HepG2 (cell line): ENCODE data around the gene PCDHGB2. TPM values are rescaled to one million over a fixed set of nuclear protein-coding genes. Genes with fewer than 3 reads are reported as not detected.

Source experiments
- ATAC-seq: fragments of 200-7000 bp; cut with Tn5 transposase; 3 replicates; pipeline ENCODE4 v1.9.1; 2020; ENCODE audit warnings: mild to moderate bottlenecking, moderate library complexity
- BruUV-seq: library from RNA; stranded (reverse); fragments of 400-500 nt; replicated peaks from 2 replicates; lab custom pipeline; 2021; lab: Mats Ljungman, UMichigan
- CTCF ChIA-PET: fragments of 300-600 bp; formaldehyde crosslinking; extraction: SDS; loops from one replicate; lab custom pipeline; 2021; ENCODE audit warnings: low total read pairs, inconsistent platforms, low intra/inter-chr PET ratio; lab: Yijun Ruan, JAX
- POLR2A ChIA-PET: fragments of 350-600 bp; sonication (Branson Sonifier 250); formaldehyde crosslinking; loops from one replicate; lab custom pipeline; 2020; ENCODE audit warnings: antibody characterized with exemption, inconsistent platforms; lab: Yijun Ruan, JAX
- DNase-seq: peaks from one replicate; pipeline ENCODE4 v3.0.0-alpha.2; 2015; ENCODE audit warnings: low spot score
- FAIRE-seq: peaks from 3 replicates; lab custom pipeline; 2011; peaks lifted over from hg19 to GRCh38; lab: Jason Lieb, UNC
- H2AFZ ChIP-seq: one replicate; pipeline ENCODE4 v1.6.1; 2011; ENCODE audit warnings: low read length, inconsistent platforms
- H3K27ac ChIP-seq: fragments of 300-600 bp; 3 replicates; pipeline ENCODE4 v1.8.0; 2011; ENCODE audit warnings: mixed run types, mild to moderate bottlenecking, mixed read lengths, low read length, inconsistent platforms; ENCODE audit not compliant: insufficient read depth; ENCODE audit errors: extremely low read length
- H3K27me3 ChIP-seq, 2 experiments: fragments of 200-600 bp in 1 of 2; 2 replicates in 1 of 2; 3 replicates in 1 of 2; pipeline versions ENCODE4 v1.6.0 to v1.8.0; 2011; ENCODE audit warnings: low read length in 2 of 2, mild to moderate bottlenecking in 2 of 2, moderate library complexity in 2 of 2, inconsistent platforms in 1 of 2; ENCODE audit not compliant: insufficient read depth in 2 of 2, control insufficient read depth in 1 of 2
- H3K36me3 ChIP-seq, 2 experiments: fragments of 200-600 bp in 1 of 2; replicated peaks in 1 of 2; 2 replicates in 1 of 2; 3 replicates in 1 of 2; pipeline versions ENCODE4 v1.5.1 to v1.8.0; 2011; ENCODE audit warnings: low read length in 2 of 2, inconsistent platforms in 1 of 2; ENCODE audit not compliant: insufficient read depth in 2 of 2, control insufficient read depth in 1 of 2
- H3K4me1 ChIP-seq: 2 replicates; pipeline ENCODE4 v1.5.1; 2012; ENCODE audit warnings: low read length, inconsistent platforms; ENCODE audit not compliant: insufficient read depth
- H3K4me2 ChIP-seq: 2 replicates; pipeline ENCODE4 v1.6.0; 2011; ENCODE audit warnings: low read depth, low read length, inconsistent platforms
- H3K4me3 ChIP-seq, 3 experiments: fragments of 200-600 bp in 1 of 3; sonication (generic), shearing (Covaris generic) in 1 of 3; replicated peaks in 1 of 3; 2 replicates each; pipeline ENCODE4 v1.5.1; 2011 to 2016; ENCODE audit warnings: low read length in 3 of 3, inconsistent platforms in 2 of 3, low read depth in 2 of 3, mild to moderate bottlenecking in 2 of 3, control low read depth in 1 of 3, mixed read lengths in 1 of 3; ENCODE audit not compliant: insufficient read depth in 1 of 3
- H3K79me2 ChIP-seq: one replicate; pipeline ENCODE4 v1.6.1; 2011; ENCODE audit warnings: low read length, inconsistent platforms; ENCODE audit not compliant: insufficient read depth
- H3K9ac ChIP-seq: 2 replicates; pipeline ENCODE4 v1.6.0; 2011; ENCODE audit warnings: mild to moderate bottlenecking, low read depth, low read length, inconsistent platforms; ENCODE audit not compliant: insufficient read depth
- H3K9me3 ChIP-seq: 2 replicates; pipeline ENCODE4 v1.5.1; 2012; ENCODE audit warnings: mild to moderate bottlenecking, low read length
- H4K20me1 ChIP-seq: 2 replicates; pipeline ENCODE4 v1.6.0; 2011; ENCODE audit warnings: inconsistent platforms, mild to moderate bottlenecking, low read length, moderate library complexity; ENCODE audit not compliant: insufficient read depth
- BORCS8-MEF2B ChIP-seq: sonication (generic); formaldehyde crosslinking; IDR thresholded peaks from 2 replicates; pipeline ENCODE4 v1.8.0; 2022; ENCODE audit warnings: mild to moderate bottlenecking, missing genetic modification reagents
- EP300 ChIP-seq, 3 experiments: sonication (generic) in 1 of 3; formaldehyde crosslinking in 1 of 3; IDR thresholded peaks; 2 replicates each; pipeline versions ENCODE4 v1.5.1 to v1.6.1; 2011 to 2020; ENCODE audit warnings: low read depth in 2 of 3, low read length in 2 of 3, borderline replicate concordance in 1 of 3, improper control_type of control experiment in 1 of 3, mild to moderate bottlenecking in 1 of 3, missing genetic modification reagents in 1 of 3, moderate library complexity in 1 of 3
- HHEX ChIP-seq: IDR thresholded peaks from 2 replicates; pipeline ENCODE4 v1.6.1; 2016; ENCODE audit warnings: control low read depth
- ZNF44 ChIP-seq: sonication (generic); formaldehyde crosslinking; IDR thresholded peaks from 2 replicates; pipeline ENCODE4 v1.5.1; 2020; ENCODE audit warnings: mild to moderate bottlenecking, missing genetic modification reagents
- in situ Hi-C: cut with HindIII; loops from 2 replicates; pipeline ENCODE4 v1.10.0; 2017; ENCODE audit warnings: low pct_unique_long_range_greater_than_20kb; ENCODE audit not compliant: extremely low pct_ligation_motif_present
- intact Hi-C: fragments of 100-400 bp; cut with micrococcal nuclease; formaldehyde crosslinking; loops from one replicate; pipeline ENCODE4 v1.10.0; 2022; ENCODE audit not compliant: unreplicated experiment
- polyA plus RNA-seq, 8 experiments: library from polyadenylated mRNA; depleted of rRNA in 3 of 8; stranded (reverse) in 7 of 8; unstranded in 1 of 8; fragments of >200 nt; fragmentation: Illumina TruSeq in 4 of 8; extraction: Trizol in 4 of 8; gene quantifications; 2 replicates each; pipeline versions ENCODE4 v1.2.1 to v1.2.3, GENCODE V29; 2011 to 2016; ENCODE audit warnings: low read depth in 4 of 8, missing spikeins in 1 of 8, mixed read lengths in 1 of 8; ENCODE audit not compliant: insufficient read depth in 1 of 8
- total RNA-seq, 5 experiments: library from RNA; depleted of rRNA; stranded (reverse); fragments of >200 nt; fragmentation: Illumina TruSeq; extraction: Trizol; gene quantifications; 2 replicates each; pipeline ENCODE4 v1.2.3, GENCODE V29; 2016; ENCODE audit warnings: low read depth in 1 of 5
- TF ChIP-seq, protein P1 (sequence below): sonication (generic); formaldehyde crosslinking; IDR thresholded peaks from 2 replicates; pipeline ENCODE4 v1.5.1; 2020; ENCODE audit warnings: mild to moderate bottlenecking, missing genetic modification reagents, borderline replicate concordance

The PCDHGB2 gene
- total and polyA plus RNA-seq, 2 of the 13 experiments (the other 11 are each of a cell fraction or from before 2014, with no cell fraction given) = 0.64 to 0.82 TPM

DNA sequence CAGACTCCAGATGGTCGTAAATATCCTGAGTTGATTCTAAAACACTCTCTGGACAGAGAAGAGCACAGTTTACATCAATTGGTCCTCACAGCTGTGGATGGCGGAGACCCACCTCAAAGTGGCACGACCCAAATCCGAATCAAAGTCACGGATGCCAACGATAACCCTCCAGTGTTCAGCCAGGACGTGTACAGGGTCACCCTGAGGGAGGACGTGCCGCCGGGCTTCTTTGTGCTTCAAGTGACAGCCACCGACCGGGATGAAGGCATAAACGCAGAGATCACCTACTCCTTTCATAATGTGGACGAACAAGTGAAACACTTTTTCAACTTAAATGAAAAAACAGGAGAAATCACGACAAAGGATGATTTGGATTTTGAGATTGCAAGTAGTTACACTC is 891 bp downstream of the PCDHGB2 start (continued):
- TF ChIP-seq, protein P1, sequence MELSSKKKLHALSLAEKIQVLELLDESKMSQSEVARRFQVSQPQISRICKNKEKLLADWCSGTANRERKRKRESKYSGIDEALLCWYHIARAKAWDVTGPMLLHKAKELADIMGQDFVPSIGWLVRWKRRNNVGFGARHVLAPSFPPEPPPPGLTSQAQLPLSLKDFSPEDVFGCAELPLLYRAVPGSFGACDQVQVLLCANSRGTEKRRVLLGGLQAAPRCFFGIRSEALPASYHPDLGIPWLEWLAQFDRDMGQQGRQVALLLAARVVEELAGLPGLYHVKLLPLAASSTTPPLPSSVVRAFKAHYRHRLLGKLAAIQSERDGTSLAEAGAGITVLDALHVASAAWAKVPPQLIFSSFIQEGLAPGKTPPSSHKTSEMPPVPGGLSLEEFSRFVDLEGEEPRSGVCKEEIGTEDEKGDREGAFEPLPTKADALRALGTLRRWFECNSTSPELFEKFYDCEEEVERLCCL = no peak

DNA sequence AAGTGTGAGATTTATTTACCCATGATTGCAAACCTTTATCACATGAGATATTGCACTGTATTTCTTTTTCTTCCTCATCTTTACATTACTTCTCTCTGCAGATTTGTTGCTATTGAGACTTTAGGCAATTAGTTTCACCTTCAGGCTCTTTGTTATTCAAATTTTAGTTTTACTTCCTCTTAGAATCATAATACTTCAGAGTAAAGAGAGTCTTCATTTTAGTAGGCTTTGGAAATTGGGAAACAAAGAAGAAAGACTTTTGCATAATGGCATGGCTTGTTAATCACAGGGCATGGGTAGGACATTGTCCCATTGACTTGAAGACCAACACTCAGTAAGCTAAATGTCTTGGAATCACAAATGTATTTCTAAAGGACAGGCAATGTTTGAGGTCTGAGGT is 2.9 kb downstream of the PCDHGB2 start:
- Histone ChIP-seq H3K79me2 (no peaks in the 10 kb centered on the region), H3K9me3 (peaks cover 54% of the 10 kb centered on the region), H3K4me2 (no peak overlapping the region), H4K20me1 (no peaks in the 10 kb centered on the region), H3K36me3 (no peaks in the 10 kb centered on the region), H3K9ac (no peak overlapping the region), H2AFZ (no peak overlapping the region), H3K4me3 (no peak overlapping the region), H3K27ac (no peak overlapping the region), H3K4me1 (no peaks in the 10 kb centered on the region), H3K27me3 (no peaks in the 10 kb centered on the region)
- FAIRE-seq (no peak), ATAC-seq (no peak), DNase-seq (no peak)
- CTCF ChIA-PET = no interaction called here
- TF ChIP-seq ZNF44 (no peak), BORCS8-MEF2B (CRISPR knock-in tag) (no peak), EP300 (IDR thresholded peaks at IDR 0.05; ENCODE audit: low read depth in 2 of 2, low read length in 2 of 2) (no peak), EP300 (CRISPR knock-in tag; IDR thresholded peaks at IDR 0.05; ENCODE audit: borderline replicate concordance) (no peak), HHEX (CRISPR knock-in tag) (no peak)
- in situ Hi-C loops = no loop called here
- POLR2A ChIA-PET = no interaction called here
- intact Hi-C loops = no loop called here
- no TSS peak for BruUV-seq
